ENCODE data around the gene CPPED1.
A peak's percentile ranks its signal among the peaks of the same experiment; 100 is the strongest.
"Not testable (repeated sequence)": the region's sequence is repeated elsewhere in the genome, so short reads cannot be mapped to it uniquely, and the experiment has no call there.

CPPED1 gene

DNA sequence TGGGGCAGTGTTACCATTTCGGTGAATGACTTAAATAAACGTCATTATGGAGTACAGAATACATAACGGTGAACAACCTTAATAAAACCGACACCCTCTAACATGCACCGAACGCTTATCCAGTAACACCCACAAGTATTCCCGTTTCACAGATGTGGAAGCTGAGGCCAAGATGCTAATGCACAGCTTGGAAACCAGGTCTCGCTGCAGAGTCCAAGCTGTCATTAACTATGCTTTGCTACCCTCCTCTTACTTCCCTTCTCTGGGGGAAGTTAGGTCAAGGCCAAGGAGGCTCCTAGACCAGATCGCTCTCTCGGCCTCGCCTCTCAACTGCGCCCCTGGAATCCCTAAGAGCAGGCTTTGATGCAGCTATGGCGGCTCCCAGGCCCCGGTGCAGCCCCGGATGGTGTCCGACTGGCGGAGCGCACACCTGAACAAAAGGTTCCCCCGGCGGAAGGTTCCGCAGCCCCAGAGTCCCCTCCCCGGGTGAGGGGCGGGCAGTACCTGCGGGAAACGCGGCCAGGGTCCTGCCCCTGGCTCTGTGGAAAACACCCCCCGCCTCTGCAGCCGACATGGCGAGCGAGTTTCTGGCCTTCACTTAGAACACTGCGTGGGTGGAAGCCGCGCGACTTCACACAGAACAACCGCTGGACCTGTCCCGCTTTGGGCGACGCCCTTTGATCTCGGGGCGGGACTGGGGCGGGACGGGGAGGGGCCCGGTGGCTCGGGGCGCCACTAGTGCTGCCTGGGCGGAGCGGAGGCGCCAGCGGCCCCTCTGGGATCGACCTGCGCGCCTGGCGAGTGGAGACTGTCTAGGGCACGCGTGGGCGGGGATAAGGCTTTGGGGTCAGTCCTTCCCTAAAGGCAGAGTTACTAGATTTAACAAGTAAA lies at the start of gene CPPED1:
TSS of gene CPPED1 (minus strand) at position 685 of the 891 bp plus-strand sequence. CDS start at position 574, 111 bp downstream.
- DNase-seq (ENCODE audit: low spot score), result peak; percentile 98

GRCh38 chr16:12850186-12850585 lies 46.5 kb upstream of the CPPED1 start:
- DNase-seq (ENCODE audit: low spot score), result no peak

GRCh38 chr16:12846592-12846991 lies 42.9 kb upstream of the CPPED1 start:
- DNase-seq (ENCODE audit: low spot score), result no peak

DNA sequence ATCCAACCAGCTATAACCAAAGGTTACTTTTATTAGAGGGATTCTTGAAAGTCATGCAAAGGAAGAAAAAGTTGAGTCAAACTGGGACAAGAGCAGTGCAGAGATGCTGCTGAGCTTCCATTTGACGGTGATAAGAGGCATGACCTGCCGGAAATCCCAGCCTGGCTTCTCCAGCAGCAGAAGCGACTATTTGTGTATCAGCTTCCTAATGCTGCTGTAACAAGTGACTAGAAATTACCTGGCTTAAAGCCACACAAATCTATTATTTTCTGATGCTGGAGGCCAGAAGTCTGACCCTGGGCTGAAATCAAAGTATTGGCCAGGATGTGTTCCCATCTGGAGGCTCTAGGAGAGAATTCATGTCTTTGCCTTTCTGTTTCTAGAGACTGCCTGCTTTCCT lies 41.6 kb upstream of the CPPED1 start:
- DNase-seq (ENCODE audit: low spot score), result no peak

GRCh38 chr16:12837756-12838155 lies 34.1 kb upstream of the CPPED1 start:
- no peak for DNase-seq (ENCODE audit: low spot score)

GRCh38 chr16:12837291-12837690 lies 33.6 kb upstream of the CPPED1 start:
- DNase-seq (ENCODE audit: low spot score), result no peak

- DNase-seq (ENCODE audit: low spot score), result peak; percentile 40
Measured at GRCh38 chr16:12833926-12834325, 30.2 kb upstream of the CPPED1 start.

DNA sequence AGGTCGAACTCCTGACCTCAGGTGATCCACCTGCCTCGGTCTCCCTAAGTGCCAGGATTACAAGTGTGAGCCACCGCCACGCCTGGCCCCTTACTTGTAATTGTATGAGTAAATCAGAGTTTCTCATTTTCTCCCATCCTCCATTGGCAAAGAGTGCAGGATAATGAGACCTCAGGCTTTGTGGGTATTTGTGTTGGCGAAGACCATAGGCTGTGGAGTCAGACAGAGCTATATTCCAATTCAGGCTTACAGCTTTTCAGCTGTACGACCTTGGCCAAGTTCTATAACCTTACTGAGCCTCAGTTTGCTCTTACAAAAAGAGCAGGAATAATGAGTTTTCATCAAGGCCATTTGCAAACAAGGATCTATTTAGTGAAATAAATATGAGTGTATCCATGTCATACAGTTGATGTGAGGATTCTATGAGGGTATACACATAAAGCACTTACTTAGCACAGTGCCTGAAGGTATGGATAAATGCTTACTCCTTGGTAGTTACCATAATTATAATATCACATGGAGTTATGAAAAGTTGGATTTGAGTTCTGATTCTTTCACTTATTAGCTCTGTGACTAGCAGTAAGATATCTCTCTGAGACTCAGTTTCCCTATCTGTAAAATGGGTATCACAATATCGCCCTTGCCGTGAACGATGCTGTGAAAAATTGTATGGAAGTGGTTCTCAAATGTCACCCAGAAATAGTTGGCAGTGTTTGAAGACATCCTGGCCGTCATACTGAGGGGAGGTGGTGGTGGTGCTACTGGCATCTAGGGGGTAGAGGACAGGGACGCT lies 25.6 kb upstream of the CPPED1 start:
- DNase-seq (ENCODE audit: low spot score), result no peak

DNA sequence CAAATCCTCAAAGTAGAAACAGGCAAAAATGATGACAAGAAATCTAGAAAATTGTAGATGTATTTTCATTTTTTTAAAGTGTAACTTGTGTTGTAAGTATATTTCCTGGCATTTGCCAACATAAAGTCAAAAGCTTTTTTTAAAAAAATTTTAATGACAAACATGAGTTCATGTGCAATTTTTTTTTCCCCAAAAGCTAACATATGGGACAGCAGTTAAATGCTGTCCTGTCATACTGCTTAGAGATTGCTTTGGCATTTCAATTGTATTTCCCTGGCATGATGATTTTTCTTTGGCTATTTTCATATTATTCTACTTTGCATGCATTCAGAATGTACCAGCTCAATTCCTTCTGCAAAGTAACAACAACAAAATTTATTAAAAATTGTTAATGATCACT lies 24.5 kb upstream of the CPPED1 start:
- DNase-seq (ENCODE audit: low spot score), result no peak

DNA sequence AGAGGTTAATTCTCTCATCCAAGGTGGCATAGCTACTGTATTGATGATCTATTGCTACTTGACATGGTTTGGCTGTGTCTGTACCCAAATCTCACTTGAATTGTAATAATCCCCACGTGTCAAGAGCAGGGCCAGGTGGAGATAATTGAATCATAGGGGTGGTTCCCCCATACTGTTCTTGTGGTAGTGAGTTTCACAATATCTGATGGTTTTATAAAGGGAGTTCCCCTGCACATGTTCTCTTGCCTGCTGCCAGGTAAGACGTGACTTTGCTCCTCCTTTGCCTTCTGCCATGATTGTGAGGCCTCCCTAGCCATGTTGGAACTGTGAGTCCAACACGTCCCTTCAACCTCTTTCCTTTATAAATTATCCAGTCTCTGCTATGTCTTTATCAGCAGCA lies 22.9 kb upstream of the CPPED1 start:
- no peak for DNase-seq (ENCODE audit: low spot score)

- peak; percentile 88 for DNase-seq (ENCODE audit: low spot score)
Measured at GRCh38 chr16:12819126-12820117, 15.7 kb upstream of the CPPED1 start.

DNA sequence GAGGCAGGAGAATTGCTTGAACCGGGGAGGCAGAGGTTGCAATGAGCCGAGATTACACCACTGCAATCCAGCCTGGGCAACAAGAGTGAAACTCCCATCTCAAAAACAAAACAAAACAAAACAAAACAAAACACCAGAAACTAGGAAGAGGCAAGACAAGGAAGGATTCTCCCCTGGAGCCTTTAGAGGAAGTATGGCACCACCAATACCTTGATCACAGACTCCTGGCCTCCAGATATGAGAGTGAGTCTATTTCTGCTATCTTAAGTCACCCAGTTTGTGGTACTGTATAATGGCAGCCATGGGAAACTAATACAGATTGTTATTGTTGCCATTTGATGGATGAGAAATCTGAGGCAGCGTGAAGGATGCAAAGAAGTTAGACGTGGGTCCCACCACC lies 14.6 kb upstream of the CPPED1 start:
- no peak for DNase-seq (ENCODE audit: low spot score)

DNA sequence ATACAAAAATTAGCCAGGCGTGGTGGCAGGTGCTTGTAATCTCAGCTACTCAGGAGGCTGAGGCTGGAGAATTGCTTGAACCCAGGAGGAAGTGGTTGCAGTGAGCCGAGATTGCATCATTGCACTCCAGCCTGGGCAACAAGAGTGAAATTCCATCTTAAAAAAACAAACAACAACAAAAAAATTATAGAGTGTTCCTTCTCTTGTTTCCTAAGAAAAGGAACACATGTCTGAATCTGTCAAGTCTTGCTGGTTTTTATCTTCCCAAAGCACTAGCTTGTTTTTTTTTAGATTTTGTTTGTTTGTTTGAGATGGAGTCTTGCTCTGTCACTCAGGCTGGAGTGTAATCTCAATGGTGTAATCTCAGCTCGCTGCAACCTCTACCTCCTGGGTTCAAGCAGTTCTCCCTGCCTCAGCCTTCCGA lies 13.1 kb upstream of the CPPED1 start:
- not testable (repeated sequence) for DNase-seq (ENCODE audit: low spot score)

GRCh38 chr16:12815361-12815760 lies 11.7 kb upstream of the CPPED1 start:
- peak; percentile 15 for DNase-seq (ENCODE audit: low spot score)

DNA sequence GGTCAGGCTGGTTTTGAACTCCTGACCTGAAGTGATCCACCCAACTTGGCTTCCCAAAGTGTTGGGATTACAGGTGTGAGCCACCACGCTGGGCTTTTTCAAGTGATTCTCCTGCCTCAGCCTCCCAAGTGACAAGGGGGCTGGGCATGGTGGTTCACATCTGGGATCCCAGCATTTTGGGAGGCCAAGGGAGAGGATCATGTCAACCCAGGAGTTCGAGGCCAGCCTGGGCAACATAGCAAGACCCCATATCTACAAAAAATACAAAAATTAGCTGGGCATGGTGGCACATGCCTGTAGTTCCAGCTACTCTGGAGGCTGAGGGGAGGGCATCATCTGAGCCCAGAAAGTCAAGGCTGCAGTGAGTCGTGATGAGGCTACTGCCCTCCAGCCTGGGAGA lies 10.0 kb upstream of the CPPED1 start:
- not testable (repeated sequence) for DNase-seq (ENCODE audit: low spot score)

DNA sequence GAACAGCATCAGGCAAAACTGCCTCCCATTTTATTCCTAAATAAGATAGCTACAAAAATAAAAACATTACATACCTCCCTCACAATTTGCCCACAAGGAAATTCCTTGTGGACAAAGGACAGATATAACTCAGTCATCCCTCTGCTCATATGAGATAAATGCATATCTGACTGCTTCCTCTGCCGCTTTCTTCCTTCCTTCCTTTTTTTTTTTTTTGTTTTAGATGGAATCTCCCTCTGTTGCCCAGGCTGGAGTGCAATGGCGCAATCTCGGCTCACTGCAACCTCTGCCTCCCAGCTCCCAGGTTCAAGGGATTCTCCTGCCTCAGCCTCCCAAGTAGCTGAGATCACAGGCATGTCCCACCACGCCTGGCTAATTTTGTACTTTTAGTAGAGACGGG lies 9.6 kb upstream of the CPPED1 start:
- DNase-seq (ENCODE audit: low spot score), result not testable (repeated sequence)

DNA sequence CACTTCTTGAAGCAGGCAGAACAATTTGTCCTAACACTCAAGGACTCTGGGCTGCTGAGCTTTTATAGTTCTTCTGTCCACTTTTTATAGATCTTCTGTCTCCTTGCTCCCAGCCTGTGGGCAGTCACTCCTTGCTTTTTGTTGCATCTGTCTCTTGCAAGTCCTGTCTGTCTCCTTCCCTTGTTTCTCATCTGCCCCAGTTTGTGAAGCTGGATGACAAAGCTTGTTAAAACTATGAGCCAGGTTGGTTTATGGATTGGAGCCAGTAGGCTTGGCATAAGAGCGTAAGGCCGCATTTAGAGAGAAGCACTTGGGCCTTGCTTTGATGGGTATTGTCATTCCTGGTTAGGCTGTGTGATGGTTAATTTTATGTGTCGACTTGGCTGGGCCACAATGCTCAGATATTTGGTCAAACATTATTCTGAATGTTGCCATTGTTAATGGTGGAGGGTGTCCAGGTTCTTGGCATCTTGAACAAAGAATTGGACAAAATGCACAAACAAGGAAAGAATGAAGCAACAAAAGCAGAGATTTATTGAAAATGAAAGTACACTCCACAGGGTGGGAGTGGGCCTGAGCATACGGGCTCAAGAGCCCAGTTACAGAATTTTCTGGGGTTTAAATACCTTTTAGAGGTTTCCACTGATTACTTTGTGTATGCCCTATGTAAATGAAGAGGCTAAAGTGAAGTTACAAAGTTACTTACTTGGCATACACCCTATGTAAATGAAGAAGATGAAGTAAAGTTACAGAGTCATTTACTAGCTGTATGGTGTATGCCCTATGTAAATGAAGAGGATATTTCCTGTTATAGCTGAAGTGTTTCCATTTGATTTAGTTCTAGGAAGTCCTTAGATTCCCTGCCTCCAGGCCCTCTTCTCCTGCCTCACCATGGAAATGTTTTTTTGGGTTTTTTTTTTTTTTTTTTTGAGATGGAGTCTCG lies 8.0 kb upstream of the CPPED1 start:
- no peak for DNase-seq (ENCODE audit: low spot score)

GRCh38 chr16:12805066-12805465 lies 1.4 kb upstream of the CPPED1 start:
- no peak for DNase-seq (ENCODE audit: low spot score)

- no peak for DNase-seq (ENCODE audit: low spot score)
Measured at GRCh38 chr16:12804395-12804794, 708 bp upstream of the CPPED1 start.

GRCh38 chr16:12802661-12803060 lies 1.0 kb downstream of the CPPED1 start:
- DNase-seq (ENCODE audit: low spot score), result no peak

DNA sequence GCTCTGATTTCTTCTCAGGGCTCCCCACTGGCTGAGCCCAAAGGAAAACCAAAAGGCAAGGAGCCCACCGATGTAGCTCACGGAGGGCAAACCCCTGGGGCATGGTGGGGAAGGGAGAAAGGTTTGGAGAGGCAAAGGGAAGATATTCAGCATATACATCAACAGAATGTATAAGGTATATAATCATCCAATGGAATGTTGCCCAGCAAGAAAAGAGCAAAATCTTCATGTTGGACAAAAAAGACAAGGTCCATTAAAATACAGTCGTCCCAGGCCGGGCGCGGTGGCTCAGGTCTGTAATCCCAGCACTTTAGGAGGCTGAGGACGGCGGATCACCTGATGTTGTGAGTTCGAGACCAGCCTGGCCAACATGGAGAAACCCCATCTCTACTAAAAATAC lies 1.6 kb downstream of the CPPED1 start:
- DNase-seq (ENCODE audit: low spot score), result no peak

Measured in GM03348 (cell line).